Activated CD8-positive, alpha-beta T cell treated with anti-CD3 and anti-CD28 coated beads for 36 hours (primary cell): ENCODE measurements around the gene TMEM18. TPM values are rescaled to one million over a fixed set of nuclear protein-coding genes. Genes with fewer than 3 reads are reported as not detected.
"Not testable (repeated sequence)": the region's sequence is repeated elsewhere in the genome, so short reads cannot be mapped to it uniquely, and the experiment has no call there.

Experiments
- ATAC-seq: fragments of 200-7000 bp; cut with Tn5 transposase; one replicate; pipeline ENCODE4 v1.10.0; 2021; ENCODE audit warnings: mild to moderate bottlenecking, moderate library complexity
- CTCF ChIA-PET: fragments of 350-600 bp; sonication (Branson Sonifier 250); formaldehyde crosslinking; loops from one replicate; lab custom pipeline; 2021; ENCODE audit warnings: antibody characterized with exemption; lab: Charles Lee
- POLR2A ChIA-PET: fragments of 350-600 bp; sonication (Branson Sonifier 250); formaldehyde crosslinking; loops from one replicate; lab custom pipeline; 2021; ENCODE audit warnings: antibody characterized with exemption; lab: Charles Lee
- DNase-seq: peaks from one replicate; pipeline ENCODE4 v3.0.0-alpha.2; 2020
- H3K27ac Mint-ChIP-seq: one replicate; pipeline ENCODE4 v1.8.0; 2021; ENCODE audit warnings: mild to moderate bottlenecking, mixed read lengths
- H3K27me3 Mint-ChIP-seq: one replicate; pipeline ENCODE4 v1.8.0; 2021; ENCODE audit warnings: mixed read lengths
- H3K36me3 Mint-ChIP-seq: one replicate; pipeline ENCODE4 v1.8.0; 2021; ENCODE audit warnings: low read depth, mixed read lengths
- H3K4me1 Mint-ChIP-seq: one replicate; pipeline ENCODE4 v1.8.0; 2021; ENCODE audit warnings: low read depth, mixed read lengths
- H3K4me3 Mint-ChIP-seq: one replicate; pipeline ENCODE4 v1.8.0; 2021; ENCODE audit warnings: mild to moderate bottlenecking, moderate library complexity, mixed read lengths
- H3K9me3 Mint-ChIP-seq: one replicate; pipeline ENCODE4 v1.8.0; 2021; ENCODE audit warnings: mixed read lengths
- CTCF ChIP-seq: fragments of 200-600 bp; IDR thresholded peaks from one replicate; pipeline ENCODE4 v1.8.0; 2022; ENCODE audit warnings: antibody characterized with exemption, mild to moderate bottlenecking
- intact Hi-C: fragments of 100-400 bp; cut with micrococcal nuclease; formaldehyde crosslinking; loops from one replicate; pipeline ENCODE4 v1.10.0; 2022
- total RNA-seq, 2 experiments: library from RNA; stranded (reverse); gene quantifications; one replicate each; pipeline ENCODE4 v1.2.3, GENCODE V29; 2021

Gene TMEM18
- total RNA-seq, 2 experiments from 2014 or later = 34.0 to 34.6 TPM

- Mint-ChIP-seq H3K36me3 (peaks cover 10% of the 10 kb centered on the region), H3K9me3 (peaks cover 8% of the 10 kb centered on the region), H3K27ac (no peak overlapping the region), H3K4me3 (no peak overlapping the region), H3K4me1 (peaks cover 10% of the 10 kb centered on the region), H3K27me3 (no peaks in the 10 kb centered on the region)
- ATAC-seq (no peak), DNase-seq (no peak)
- ChIA-PET POLR2A (interaction anchor here (1.3 kb wide), 1 partner anchor 480 kb away, joined by 3 read pairs; no protein-coding TSS in a partner anchor), CTCF (no interaction called here)
- no peak for TF ChIP-seq CTCF
- intact Hi-C loops = no loop called here
Observed at GRCh38 chr2:689877-690510, 12.8 kb upstream of the TMEM18 start.

GRCh38 chr2:689237-689636 lies 12.0 kb upstream of the TMEM18 start:
- ATAC-seq (no peak), DNase-seq (no peak)
- Mint-ChIP-seq H3K27ac (no peak overlapping the region), H3K27me3 (no peaks in the 10 kb centered on the region), H3K4me1 (peaks cover 10% of the 10 kb centered on the region), H3K9me3 (peaks cover 14% of the 10 kb centered on the region), H3K4me3 (no peak overlapping the region), H3K36me3 (peaks cover 15% of the 10 kb centered on the region)
- CTCF ChIA-PET = no interaction called here
- no peak for TF ChIP-seq CTCF
- intact Hi-C loops = no loop called here
- POLR2A ChIA-PET = no interaction called here

- Mint-ChIP-seq H3K4me3 (no peak overlapping the region), H3K4me1 (peaks cover 10% of the 10 kb centered on the region), H3K9me3 (peaks cover 19% of the 10 kb centered on the region), H3K27me3 (no peaks in the 10 kb centered on the region), H3K36me3 (peaks cover 21% of the 10 kb centered on the region), H3K27ac (no peak overlapping the region)
- POLR2A ChIA-PET = no interaction called here
- intact Hi-C loops = no loop called here
- no peak for ATAC-seq
- CTCF ChIA-PET = no interaction called here
- no peak for TF ChIP-seq CTCF
- DNase-seq = no peak
Observed at GRCh38 chr2:688504-689076, 11.4 kb upstream of the TMEM18 start.

- Mint-ChIP-seq H3K27ac (no peak overlapping the region), H3K4me3 (no peak overlapping the region), H3K4me1 (no peaks in the 10 kb centered on the region), H3K27me3 (no peaks in the 10 kb centered on the region), H3K9me3 (peaks cover 19% of the 10 kb centered on the region), H3K36me3 (peaks cover 31% of the 10 kb centered on the region)
- intact Hi-C loops = no loop called here
- ChIA-PET POLR2A (interaction anchor here (1.2 kb wide), 1 partner anchor 7 kb away, joined by 4 read pairs; no protein-coding TSS in a partner anchor), CTCF (no interaction called here)
- DNase-seq (no peak), ATAC-seq (no peak)
- no peak for TF ChIP-seq CTCF
Observed at GRCh38 chr2:685421-685820, 8.2 kb upstream of the TMEM18 start.

- ATAC-seq, H3K27me3 Mint-ChIP-seq, H3K4me1 Mint-ChIP-seq, intact Hi-C loops, H3K27ac Mint-ChIP-seq, H3K4me3 Mint-ChIP-seq, DNase-seq, CTCF ChIA-PET, POLR2A ChIA-PET: not testable (repeated sequence)
- H3K36me3 Mint-ChIP-seq = peaks cover 31% of the 10 kb centered on the region
- H3K9me3 Mint-ChIP-seq = peaks cover 19% of the 10 kb centered on the region
Observed at GRCh38 chr2:684913-685312, 7.7 kb upstream of the TMEM18 start.
